H9 (cell line): ENCODE results near the gene SPRED2. TPM values are rescaled to one million over a fixed set of nuclear protein-coding genes. Genes with fewer than 3 reads are reported as not detected.

Experiments
- DNase-seq: peaks from one replicate; pipeline ENCODE4 v3.0.0-alpha.2; 2017
- H2AFZ ChIP-seq: one replicate; pipeline ENCODE4 v1.6.1; 2013; ENCODE audit warnings: mild to moderate bottlenecking, low read length, control low read depth, moderate library complexity
- H2AK5ac ChIP-seq: 2 replicates; pipeline ENCODE4 v1.6.1; 2013; ENCODE audit warnings: low read length, control low read depth, mixed read lengths; ENCODE audit not compliant: insufficient read length
- H2BK120ac ChIP-seq: one replicate; pipeline ENCODE4 v1.6.1; 2013; ENCODE audit warnings: low read depth, mild to moderate bottlenecking, low read length, control low read depth, inconsistent platforms; ENCODE audit not compliant: poor library complexity, severe bottlenecking
- H2BK12ac ChIP-seq: 2 replicates; pipeline ENCODE4 v1.6.1; 2013; ENCODE audit warnings: low read length, control low read depth, mixed read lengths, low read depth; ENCODE audit not compliant: insufficient read length
- H2BK15ac ChIP-seq: 2 replicates; pipeline ENCODE4 v1.6.1; 2013; ENCODE audit warnings: low read depth, low read length, control low read depth
- H2BK20ac ChIP-seq: one replicate; pipeline ENCODE4 v1.6.1; 2013; ENCODE audit warnings: low read depth, mild to moderate bottlenecking, low read length, control low read depth, inconsistent platforms; ENCODE audit not compliant: poor library complexity, severe bottlenecking
- H2BK5ac ChIP-seq: 2 replicates; pipeline ENCODE4 v1.6.1; 2013; ENCODE audit warnings: low read length, control low read depth, mixed read lengths; ENCODE audit not compliant: insufficient read length
- H3K14ac ChIP-seq: 2 replicates; pipeline ENCODE4 v1.6.1; 2013; ENCODE audit warnings: low read length, control low read depth; ENCODE audit not compliant: insufficient read depth
- H3K18ac ChIP-seq: 2 replicates; pipeline ENCODE4 v1.6.1; 2013; ENCODE audit warnings: low read depth, mild to moderate bottlenecking, mixed read lengths, low read length, control low read depth; ENCODE audit not compliant: insufficient read length
- H3K23ac ChIP-seq: 2 replicates; pipeline ENCODE4 v1.6.1; 2013; ENCODE audit warnings: low read length, control low read depth, mixed read lengths, low read depth; ENCODE audit not compliant: insufficient read length
- H3K23me2 ChIP-seq: 2 replicates; pipeline ENCODE4 v1.6.1; 2013; ENCODE audit warnings: low read depth, mild to moderate bottlenecking, mixed read lengths, low read length, control low read depth; ENCODE audit not compliant: insufficient read length, poor library complexity, severe bottlenecking
- H3K27ac ChIP-seq: 2 replicates; pipeline ENCODE4 v1.5.1; 2013; ENCODE audit warnings: low read length, control low read depth, mixed read lengths, low read depth; ENCODE audit not compliant: insufficient read length
- H3K27me3 ChIP-seq: 2 replicates; pipeline ENCODE4 v1.6.1; 2013; ENCODE audit warnings: low read length, control low read depth, inconsistent platforms; ENCODE audit not compliant: insufficient read depth
- H3K4ac ChIP-seq: 2 replicates; pipeline ENCODE4 v1.6.1; 2013; ENCODE audit warnings: low read depth, mild to moderate bottlenecking, control low read depth, inconsistent platforms, low read length, moderate library complexity
- H3K4me1 ChIP-seq: 2 replicates; pipeline ENCODE4 v1.6.1; 2013; ENCODE audit warnings: low read length, control low read depth, inconsistent platforms; ENCODE audit not compliant: insufficient read depth
- H3K4me2 ChIP-seq: 2 replicates; pipeline ENCODE4 v1.6.1; 2013; ENCODE audit warnings: low read length, control low read depth, mixed read lengths; ENCODE audit not compliant: insufficient read length, insufficient read depth
- H3K56ac ChIP-seq: 2 replicates; pipeline ENCODE4 v1.6.1; 2013; ENCODE audit warnings: low read depth, mild to moderate bottlenecking, mixed read lengths, low read length, control low read depth; ENCODE audit not compliant: insufficient read length
- H3K79me1 ChIP-seq: 2 replicates; pipeline ENCODE4 v1.6.1; 2013; ENCODE audit warnings: low read depth, mild to moderate bottlenecking, moderate library complexity, low read length, control low read depth, inconsistent platforms; ENCODE audit not compliant: insufficient read depth, poor library complexity, severe bottlenecking
- H3K79me2 ChIP-seq: 2 replicates; pipeline ENCODE4 v1.6.1; 2013; ENCODE audit warnings: low read length, control low read depth, inconsistent platforms; ENCODE audit not compliant: insufficient read depth
- H3K9ac ChIP-seq: 2 replicates; pipeline ENCODE4 v1.6.1; 2013; ENCODE audit warnings: low read length, control low read depth, mixed read lengths; ENCODE audit not compliant: insufficient read length; ENCODE audit errors: extremely low read depth
- H3K9me3 ChIP-seq: one replicate; pipeline ENCODE4 v1.6.1; 2013; ENCODE audit warnings: low read depth, low read length, inconsistent platforms; ENCODE audit not compliant: control insufficient read depth
- H3T11ph ChIP-seq: one replicate; pipeline ENCODE4 v1.6.1; 2013; ENCODE audit warnings: mild to moderate bottlenecking, low read length, control low read depth, inconsistent platforms
- H4K20me1 ChIP-seq: one replicate; pipeline ENCODE4 v1.6.1; 2013; ENCODE audit not compliant: control insufficient read depth, insufficient read length, insufficient read depth
- H4K5ac ChIP-seq: 2 replicates; pipeline ENCODE4 v1.6.1; 2013; ENCODE audit warnings: low read depth, mild to moderate bottlenecking, mixed read lengths, low read length, control low read depth; ENCODE audit not compliant: insufficient read length
- H4K8ac ChIP-seq: replicated peaks from 2 replicates; pipeline ENCODE4 v1.6.1; 2013; ENCODE audit warnings: low read length, control low read depth, mixed read lengths, low read depth; ENCODE audit not compliant: insufficient read length
- H4K91ac ChIP-seq: 2 replicates; pipeline ENCODE4 v1.6.1; 2013; ENCODE audit warnings: low read depth, mild to moderate bottlenecking, moderate library complexity, mixed read lengths, low read length, control low read depth; ENCODE audit not compliant: insufficient read length
- H3K27ac Mint-ChIP-seq, 3 experiments: 2 replicates in 2 of 3; 3 replicates in 1 of 3; pipeline ENCODE4 v1.8.0; 2020 to 2021; ENCODE audit warnings: mixed read lengths in 3 of 3, mild to moderate bottlenecking in 1 of 3, moderate library complexity in 1 of 3
- H3K27me3 Mint-ChIP-seq: 2 replicates; pipeline ENCODE4 v1.8.0; 2021; ENCODE audit warnings: low read depth, mild to moderate bottlenecking, moderate library complexity, mixed read lengths
- H3K36me3 Mint-ChIP-seq, 3 experiments: 2 replicates in 2 of 3; 3 replicates in 1 of 3; pipeline ENCODE4 v1.8.0; 2020 to 2021; ENCODE audit warnings: low read depth in 3 of 3, mixed read lengths in 3 of 3; ENCODE audit not compliant: insufficient read depth in 1 of 3
- H3K4me1 Mint-ChIP-seq, 2 experiments: 2 replicates each; pipeline ENCODE4 v1.8.0; 2020; ENCODE audit warnings: mixed read lengths in 2 of 2
- H3K4me3 Mint-ChIP-seq, 2 experiments: 2 replicates in 1 of 2; 3 replicates in 1 of 2; pipeline ENCODE4 v1.8.0; 2020 to 2021; ENCODE audit warnings: mild to moderate bottlenecking in 2 of 2, mixed read lengths in 2 of 2, moderate library complexity in 1 of 2
- H3K9me3 Mint-ChIP-seq, 2 experiments: 2 replicates in 1 of 2; 3 replicates in 1 of 2; pipeline ENCODE4 v1.8.0; 2020; ENCODE audit warnings: mild to moderate bottlenecking in 2 of 2, mixed read lengths in 2 of 2, moderate library complexity in 1 of 2
- WGBS: extraction: QIAGEN DNeasy Blood & Tissue Kit; methylation state at CpG from one replicate; pipeline ENCODE4 v1.1.7; 2013; ENCODE audit warnings: missing lambda C conversion rate, low lambda C conversion rate, mixed read lengths; ENCODE audit not compliant: insufficient read length; ENCODE audit errors: extremely low coverage; 5-methylcytosine and 5-hydroxymethylcytosine counted together
- total RNA-seq: library from RNA; stranded (reverse); gene quantifications from 2 replicates; pipeline ENCODE4 v1.2.1, GENCODE V29; 2021
- TF ChIP-seq, protein P1 (sequence below): fragments of 200-600 bp; sonication (generic); conservative IDR thresholded peaks from 3 replicates; pipeline ENCODE4 v1.8.0; 2021; ENCODE audit warnings: antibody characterized with exemption, mild to moderate bottlenecking

Gene SPRED2
- total RNA-seq, 1 experiment from 2014 or later = 23.5 TPM

GRCh38 chr2:65305934-65306333 is 126.5 kb downstream of the SPRED2 start:
- Histone ChIP-seq H2BK5ac (no peak overlapping the region), H4K91ac (no peak overlapping the region), H2BK20ac (no peak overlapping the region), H3K23ac (no peak overlapping the region), H3K18ac (no peak overlapping the region), H2BK120ac (no peak overlapping the region), H4K20me1 (no peaks in the 10 kb centered on the region), H4K5ac (no peak overlapping the region), H3K4me2 (no peak overlapping the region), H3K79me1 (no peaks in the 10 kb centered on the region), H3K27me3 (no peaks in the 10 kb centered on the region), H3T11ph (no peak overlapping the region), H3K4ac (no peak overlapping the region), H3K9me3 (no peaks in the 10 kb centered on the region), H3K56ac (no peak overlapping the region), H3K14ac (no peak overlapping the region), H2AK5ac (no peak overlapping the region), H3K79me2 (no peaks in the 10 kb centered on the region), H4K8ac (no peak overlapping the region), H2AFZ (no peak overlapping the region), H3K23me2 (no peaks in the 10 kb centered on the region), H3K4me1 (peaks cover 3% of the 10 kb centered on the region; the same call in 1 of the 2 replicates), H3K27ac (no peak overlapping the region), H2BK12ac (no peak overlapping the region), H3K9ac (no peak overlapping the region), H2BK15ac (no peak overlapping the region)
- no peak for DNase-seq
- TF ChIP-seq, protein P1, sequence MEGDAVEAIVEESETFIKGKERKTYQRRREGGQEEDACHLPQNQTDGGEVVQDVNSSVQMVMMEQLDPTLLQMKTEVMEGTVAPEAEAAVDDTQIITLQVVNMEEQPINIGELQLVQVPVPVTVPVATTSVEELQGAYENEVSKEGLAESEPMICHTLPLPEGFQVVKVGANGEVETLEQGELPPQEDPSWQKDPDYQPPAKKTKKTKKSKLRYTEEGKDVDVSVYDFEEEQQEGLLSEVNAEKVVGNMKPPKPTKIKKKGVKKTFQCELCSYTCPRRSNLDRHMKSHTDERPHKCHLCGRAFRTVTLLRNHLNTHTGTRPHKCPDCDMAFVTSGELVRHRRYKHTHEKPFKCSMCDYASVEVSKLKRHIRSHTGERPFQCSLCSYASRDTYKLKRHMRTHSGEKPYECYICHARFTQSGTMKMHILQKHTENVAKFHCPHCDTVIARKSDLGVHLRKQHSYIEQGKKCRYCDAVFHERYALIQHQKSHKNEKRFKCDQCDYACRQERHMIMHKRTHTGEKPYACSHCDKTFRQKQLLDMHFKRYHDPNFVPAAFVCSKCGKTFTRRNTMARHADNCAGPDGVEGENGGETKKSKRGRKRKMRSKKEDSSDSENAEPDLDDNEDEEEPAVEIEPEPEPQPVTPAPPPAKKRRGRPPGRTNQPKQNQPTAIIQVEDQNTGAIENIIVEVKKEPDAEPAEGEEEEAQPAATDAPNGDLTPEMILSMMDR = no peak
- Mint-ChIP-seq H3K27ac (no peak overlapping the region), H3K4me1 (peaks cover 10 to 11% of the 10 kb centered on the region in 2 experiments), H3K27me3 (peaks cover 25% of the 10 kb centered on the region), H3K9me3 (no peaks in the 10 kb centered on the region), H3K36me3 (peaks cover 0 to 2% (median 0%) of the 10 kb centered on the region in 3 experiments; a peak in 1 of 7 replicates), H3K4me3 (no peak overlapping the region)
- WGBS = no CpG with 5 or more reads among the region's 2 CpGs
